Smooth muscle cell (in vitro differentiated cells): Measurements from ENCODE around the gene STON2. TPM values are rescaled to one million over a fixed set of nuclear protein-coding genes. Genes with fewer than 3 reads are reported as not detected.

Experiments used
- DNase-seq: peaks from one replicate; lab custom pipeline; 2025; ENCODE audit not compliant: unreplicated experiment; lab: John Stamatoyannopoulos, UW
- H2AFZ ChIP-seq: fragments of 200-600 bp; sonication (generic); 2 replicates; pipeline ENCODE4 v1.6.0; 2016; ENCODE audit warnings: antibody characterized with exemption, low read depth, mild to moderate bottlenecking
- H3F3A ChIP-seq: fragments of 200-600 bp; sonication (generic); 2 replicates; pipeline ENCODE4 v1.6.0; 2017; ENCODE audit warnings: antibody characterized with exemption, low read depth
- H3K27ac ChIP-seq: fragments of 200-600 bp; sonication (generic); 2 replicates; pipeline ENCODE4 v1.5.1; 2016; ENCODE audit warnings: low read depth, mild to moderate bottlenecking
- H3K27me3 ChIP-seq: fragments of 200-600 bp; sonication (generic); 2 replicates; pipeline ENCODE4 v1.6.1; 2016; ENCODE audit warnings: low read depth, mild to moderate bottlenecking
- H3K36me3 ChIP-seq: fragments of 200-600 bp; sonication (generic); 2 replicates; pipeline ENCODE4 v1.5.1; 2016; ENCODE audit warnings: low read depth
- H3K4me1 ChIP-seq: fragments of 200-600 bp; sonication (generic); 2 replicates; pipeline ENCODE4 v1.5.1; 2016; ENCODE audit warnings: low read depth
- H3K4me2 ChIP-seq: fragments of 200-600 bp; sonication (generic); 2 replicates; pipeline ENCODE4 v1.6.0; 2016; ENCODE audit warnings: mild to moderate bottlenecking
- H3K4me3 ChIP-seq: fragments of 200-600 bp; sonication (generic); 2 replicates; pipeline ENCODE4 v1.5.1; 2016; ENCODE audit warnings: mild to moderate bottlenecking
- H3K79me2 ChIP-seq: fragments of 200-600 bp; sonication (generic); 2 replicates; pipeline ENCODE4 v1.6.0; 2016; ENCODE audit warnings: low read depth, mild to moderate bottlenecking
- H3K9ac ChIP-seq: fragments of 200-600 bp; sonication (generic); 2 replicates; pipeline ENCODE4 v1.6.0; 2016; ENCODE audit warnings: low read depth
- H3K9me3 ChIP-seq: fragments of 200-600 bp; sonication (generic); replicated peaks from 2 replicates; pipeline ENCODE4 v1.5.1; 2016; ENCODE audit warnings: low read depth
- H4K20me1 ChIP-seq: fragments of 200-600 bp; sonication (generic); 2 replicates; pipeline ENCODE4 v1.6.0; 2016; ENCODE audit warnings: low read depth
- WGBS: methylation state at CpG from one replicate; pipeline ENCODE4 v1.1.7; 2016; ENCODE audit warnings: low lambda C conversion rate; 5-methylcytosine and 5-hydroxymethylcytosine counted together
- polyA plus RNA-seq: library from polyadenylated mRNA; unstranded; fragments of >200 nt; fragmentation: Nextera tagmentation; extraction: Ambion mirVana; gene quantifications from 2 replicates; pipeline ENCODE4 v1.2.1, GENCODE V29; 2016
- total RNA-seq: library from RNA; depleted of rRNA; stranded (reverse); fragments of >200 nt; gene quantifications from 2 replicates; pipeline ENCODE4 v1.2.3, GENCODE V29; 2014
- TF ChIP-seq, protein P1 (sequence below): fragments of 200-600 bp; sonication (generic); IDR thresholded peaks from 2 replicates; pipeline ENCODE4 v1.5.1; 2017; ENCODE audit warnings: borderline replicate concordance, mild to moderate bottlenecking, antibody characterized with exemption; ENCODE audit not compliant: insufficient read depth, poor library complexity, severe bottlenecking

The STON2 gene
- total and polyA plus RNA-seq, 2 experiments from 2014 or later, result 1.7 to 43.6 TPM

DNA sequence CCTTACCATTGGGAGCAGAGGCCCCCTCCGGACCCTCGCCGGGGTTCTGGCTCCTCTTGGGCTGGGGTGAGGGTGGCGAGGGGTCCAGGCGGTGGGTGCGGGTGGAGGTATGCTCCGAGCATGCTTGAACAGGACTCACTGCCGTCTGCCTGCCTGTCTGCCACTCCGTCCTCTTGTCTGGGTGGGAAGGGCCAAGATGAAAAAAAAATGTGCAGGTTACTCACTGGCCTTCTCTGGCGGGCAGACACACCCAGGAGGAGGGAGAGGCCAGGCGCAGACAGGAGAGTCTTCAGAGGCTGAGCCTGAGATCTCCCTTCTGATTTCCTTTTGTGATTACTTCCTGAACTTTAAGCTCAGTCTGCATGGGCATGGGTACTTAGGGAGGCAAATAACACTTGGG, 76.1 kb downstream of the STON2 start:
- peaks cover 15% of the 10 kb centered on the region for H3K4me1 ChIP-seq
- H3K27ac ChIP-seq, result peak overlapping the region; percentile 87
- peaks cover 15% of the 10 kb centered on the region for H4K20me1 ChIP-seq
- TF ChIP-seq, protein P1, sequence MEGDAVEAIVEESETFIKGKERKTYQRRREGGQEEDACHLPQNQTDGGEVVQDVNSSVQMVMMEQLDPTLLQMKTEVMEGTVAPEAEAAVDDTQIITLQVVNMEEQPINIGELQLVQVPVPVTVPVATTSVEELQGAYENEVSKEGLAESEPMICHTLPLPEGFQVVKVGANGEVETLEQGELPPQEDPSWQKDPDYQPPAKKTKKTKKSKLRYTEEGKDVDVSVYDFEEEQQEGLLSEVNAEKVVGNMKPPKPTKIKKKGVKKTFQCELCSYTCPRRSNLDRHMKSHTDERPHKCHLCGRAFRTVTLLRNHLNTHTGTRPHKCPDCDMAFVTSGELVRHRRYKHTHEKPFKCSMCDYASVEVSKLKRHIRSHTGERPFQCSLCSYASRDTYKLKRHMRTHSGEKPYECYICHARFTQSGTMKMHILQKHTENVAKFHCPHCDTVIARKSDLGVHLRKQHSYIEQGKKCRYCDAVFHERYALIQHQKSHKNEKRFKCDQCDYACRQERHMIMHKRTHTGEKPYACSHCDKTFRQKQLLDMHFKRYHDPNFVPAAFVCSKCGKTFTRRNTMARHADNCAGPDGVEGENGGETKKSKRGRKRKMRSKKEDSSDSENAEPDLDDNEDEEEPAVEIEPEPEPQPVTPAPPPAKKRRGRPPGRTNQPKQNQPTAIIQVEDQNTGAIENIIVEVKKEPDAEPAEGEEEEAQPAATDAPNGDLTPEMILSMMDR, result no peak
- H2AFZ ChIP-seq, result peak overlapping the region; percentile 73
- H3K79me2 ChIP-seq, result peaks cover 19% of the 10 kb centered on the region
- H3K27me3 ChIP-seq, result no peaks in the 10 kb centered on the region
- peak overlapping the region; percentile 84 for H3K4me2 ChIP-seq
- H3K4me3 ChIP-seq, result peak overlapping the region; percentile 67
- no peaks in the 10 kb centered on the region for H3K36me3 ChIP-seq
- peak overlapping the region; percentile 86 for H3K9ac ChIP-seq
- WGBS, result 14% methylated on average over 11 of the region's 11 CpGs
- no peaks in the 10 kb centered on the region for H3F3A ChIP-seq
- no peaks in the 10 kb centered on the region for H3K9me3 ChIP-seq
- DNase-seq, result no peak

DNA sequence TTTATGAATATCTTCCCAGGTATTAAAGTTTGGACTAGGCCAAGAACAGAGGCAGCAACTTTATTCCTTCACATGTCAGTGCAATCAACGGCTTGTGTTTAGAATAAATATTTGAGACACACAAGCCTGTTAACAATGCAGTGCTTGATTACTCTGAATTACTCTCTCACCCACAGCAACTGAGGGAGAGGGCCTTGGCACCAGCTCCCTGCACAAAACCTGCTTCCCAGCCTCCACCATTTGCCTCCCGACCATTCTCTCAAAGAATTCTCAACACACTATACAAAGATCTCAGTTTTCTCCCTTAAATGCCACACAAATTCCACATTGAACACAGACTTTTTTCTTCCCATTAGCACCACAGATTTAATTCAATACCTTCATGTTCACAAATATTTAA, 77.0 kb downstream of the STON2 start:
- DNase-seq, result no peak
- no peaks in the 10 kb centered on the region for H3K27me3 ChIP-seq
- H3K4me1 ChIP-seq, result peaks cover 15% of the 10 kb centered on the region
- peak overlapping the region; percentile 67 for H3K4me3 ChIP-seq
- peak overlapping the region; percentile 86 for H3K9ac ChIP-seq
- TF ChIP-seq, protein P1, result no peak
- peak overlapping the region; percentile 84 for H3K4me2 ChIP-seq
- no peaks in the 10 kb centered on the region for H3K36me3 ChIP-seq
- WGBS, result 68% methylated on average over 2 of the region's 2 CpGs
- H3K27ac ChIP-seq, result peak overlapping the region; percentile 87
- no peaks in the 10 kb centered on the region for H3K9me3 ChIP-seq
- H2AFZ ChIP-seq, result no peak overlapping the region
- peaks cover 19% of the 10 kb centered on the region for H3K79me2 ChIP-seq
- H3F3A ChIP-seq, result no peaks in the 10 kb centered on the region
- H4K20me1 ChIP-seq, result peaks cover 15% of the 10 kb centered on the region

GRCh38 chr14:81319946-81320345, 80.2 kb downstream of the STON2 start:
- Histone ChIP-seq H3K79me2 (peaks cover 22% of the 10 kb centered on the region), H3K27me3 (no peaks in the 10 kb centered on the region), H2AFZ (no peak overlapping the region), H3K36me3 (no peaks in the 10 kb centered on the region), H3K4me3 (no peak overlapping the region), H3K9me3 (no peaks in the 10 kb centered on the region), H3K4me2 (no peak overlapping the region), H3K27ac (no peak overlapping the region), H3K4me1 (peaks cover 28% of the 10 kb centered on the region), H3K9ac (no peak overlapping the region), H3F3A (no peaks in the 10 kb centered on the region), H4K20me1 (peaks cover 15% of the 10 kb centered on the region)
- DNase-seq, result no peak
- 86% methylated on average over 3 of the region's 3 CpGs for WGBS
- TF ChIP-seq, protein P1, result no peak

- Histone ChIP-seq H3K27ac (no peak overlapping the region), H3K79me2 (peaks cover 27% of the 10 kb centered on the region), H3K9ac (no peak overlapping the region), H3K4me1 (peaks cover 29% of the 10 kb centered on the region), H3K4me2 (no peak overlapping the region), H3K36me3 (no peaks in the 10 kb centered on the region), H2AFZ (no peak overlapping the region), H3K4me3 (no peak overlapping the region), H3F3A (no peaks in the 10 kb centered on the region), H4K20me1 (peaks cover 15% of the 10 kb centered on the region), H3K27me3 (no peaks in the 10 kb centered on the region), H3K9me3 (no peaks in the 10 kb centered on the region)
- 99% methylated on average over 2 of the region's 2 CpGs for WGBS
- no peak for DNase-seq
- TF ChIP-seq, protein P1, result no peak
Observed at GRCh38 chr14:81319314-81319713, 80.8 kb downstream of the STON2 start.
